GM20431 (cell line): Measurements from ENCODE around the gene SYNPO2.
"Not testable (repeated sequence)": the region's sequence is repeated elsewhere in the genome, so short reads cannot be mapped to it uniquely, and the experiment has no call there.

Experiments used
- in situ Hi-C: fragments of 300-500 bp; cut with MseI, MboI; formaldehyde crosslinking; loops from one replicate; pipeline ENCODE4 v1.15.0; 2020; ENCODE audit warnings: low sequenced_read_pairs; ENCODE audit not compliant: unreplicated experiment

Gene SYNPO2

DNA sequence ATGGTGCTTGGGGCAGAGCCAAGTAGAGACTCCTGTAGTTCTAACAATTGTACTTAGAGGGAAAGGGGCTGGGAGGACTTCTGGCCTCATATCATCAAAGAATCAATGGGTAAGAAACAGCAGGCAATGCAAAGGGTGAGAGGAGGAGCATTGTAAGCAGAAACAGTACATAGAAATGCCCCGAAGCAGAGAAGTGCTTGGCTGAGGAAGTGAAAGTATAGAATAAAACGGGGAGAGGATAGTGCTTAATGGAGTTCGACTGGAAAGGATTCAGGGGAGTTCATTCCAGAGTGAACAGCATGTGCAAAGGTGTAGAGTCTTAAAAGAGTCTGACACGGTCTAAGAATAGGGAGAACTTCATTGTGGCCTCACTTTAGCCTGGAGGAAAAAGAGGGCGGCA lies 103.0 kb downstream of the SYNPO2 start:
- in situ Hi-C loops = no loop called here

DNA sequence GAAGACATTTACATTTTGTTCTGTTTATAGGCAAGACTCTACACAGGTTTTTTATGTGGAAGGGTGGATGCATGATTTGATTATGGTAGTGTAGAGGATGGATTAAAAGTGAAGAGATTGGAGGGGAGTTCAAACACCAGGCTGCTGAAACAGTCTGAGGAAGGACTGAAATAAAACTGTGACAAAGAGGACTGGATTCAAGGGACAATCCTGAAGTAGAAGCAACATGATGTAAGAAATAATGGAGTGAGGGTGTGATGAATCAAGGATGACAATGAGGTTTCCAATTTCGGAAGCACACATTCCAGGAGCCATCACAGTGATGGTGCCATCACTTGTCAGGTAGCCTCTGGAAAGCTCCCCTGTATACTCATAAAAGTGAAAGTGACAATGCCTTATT lies 103.5 kb downstream of the SYNPO2 start:
- in situ Hi-C loops = no loop called here

DNA sequence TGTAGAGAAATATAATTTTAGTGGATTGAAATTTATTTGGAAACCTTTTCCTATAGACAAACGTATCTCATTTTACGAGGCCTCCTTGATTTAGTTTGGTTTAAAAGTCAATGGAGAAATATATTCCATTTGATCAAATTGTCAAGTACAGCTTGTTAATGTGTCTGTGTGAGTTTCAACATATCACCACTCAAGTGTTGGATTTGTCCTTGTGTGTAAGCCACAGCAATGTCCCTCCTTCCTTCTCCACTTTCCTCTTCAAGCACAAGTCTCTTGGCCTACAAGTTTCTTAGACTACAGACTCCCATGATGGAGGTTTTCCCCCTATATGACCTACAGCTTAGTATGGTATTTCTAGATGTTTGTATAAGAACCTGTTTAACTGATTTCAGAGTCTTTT lies 104.7 kb downstream of the SYNPO2 start:
- in situ Hi-C loops = no loop called here

DNA sequence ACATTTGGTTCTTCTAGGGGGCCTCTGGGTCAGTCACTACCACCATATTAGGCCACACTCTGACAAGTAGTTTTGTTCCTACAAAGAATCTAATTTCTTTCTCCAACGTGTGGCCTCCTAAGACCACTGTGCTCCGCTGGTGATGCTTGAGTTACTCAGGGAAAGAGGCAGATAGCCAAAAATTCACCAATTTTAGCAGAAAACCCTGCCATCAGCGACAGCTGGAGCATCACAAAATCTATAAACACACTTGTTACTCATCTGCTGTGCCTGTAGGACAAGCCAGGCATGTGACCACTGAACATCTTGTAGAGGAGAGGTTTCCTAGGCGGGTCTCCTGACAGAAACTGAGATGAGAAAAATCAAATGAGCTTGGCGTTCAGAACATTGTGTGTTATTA lies 105.4 kb downstream of the SYNPO2 start:
- in situ Hi-C loops = no loop called here

DNA sequence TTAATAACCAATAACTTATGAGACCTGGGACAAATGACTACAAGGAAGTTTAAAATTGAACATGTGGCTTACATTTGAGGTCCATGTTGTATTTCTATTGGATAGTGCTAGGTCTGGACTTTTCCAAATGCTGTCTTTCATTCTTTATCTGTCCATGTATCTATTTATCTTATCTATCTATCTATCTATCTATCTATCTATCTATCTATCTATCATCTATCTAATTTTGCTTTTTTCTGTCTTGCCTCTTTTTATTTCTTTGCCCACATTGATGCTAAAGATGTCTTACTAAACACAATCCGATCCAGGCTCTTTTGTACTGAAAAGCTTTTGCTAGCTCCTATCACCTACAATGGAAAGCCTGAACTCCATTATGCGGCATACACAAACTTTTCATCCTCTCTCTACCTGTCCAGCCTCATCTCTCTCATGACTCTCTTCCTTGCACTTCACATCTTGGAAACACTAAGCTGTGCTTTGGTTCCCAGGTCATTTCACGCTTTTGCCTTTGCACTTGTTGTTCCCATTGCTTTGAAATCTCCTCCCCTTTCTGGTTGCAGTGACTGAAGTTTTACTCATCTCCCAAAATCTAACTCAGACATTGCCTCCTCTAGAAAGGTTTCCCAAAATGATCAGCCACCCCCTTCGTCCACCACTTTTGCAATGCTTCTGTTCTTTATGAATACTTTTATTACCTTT lies 107.2 kb downstream of the SYNPO2 start:
- in situ Hi-C loops = no loop called here

DNA sequence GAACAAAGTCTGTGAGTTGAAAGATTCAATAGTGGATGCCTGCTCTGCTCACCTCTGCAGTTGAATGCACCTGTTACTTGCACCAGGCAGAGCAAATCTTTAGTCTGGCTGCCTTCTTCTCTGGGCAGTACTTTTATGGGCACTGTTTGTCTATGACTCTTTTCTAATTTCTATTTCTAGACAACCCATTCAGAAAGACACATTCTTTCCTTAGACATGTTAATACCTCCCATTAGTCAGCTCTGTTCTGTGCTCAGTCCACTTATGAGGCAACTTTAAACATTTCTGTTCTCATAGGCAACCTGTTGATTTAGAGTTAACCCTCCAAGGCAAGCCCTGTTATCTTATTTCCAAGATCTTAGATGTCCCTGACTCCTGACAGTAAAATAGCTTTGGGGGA lies 108.9 kb downstream of the SYNPO2 start:
- in situ Hi-C loops = no loop called here

DNA sequence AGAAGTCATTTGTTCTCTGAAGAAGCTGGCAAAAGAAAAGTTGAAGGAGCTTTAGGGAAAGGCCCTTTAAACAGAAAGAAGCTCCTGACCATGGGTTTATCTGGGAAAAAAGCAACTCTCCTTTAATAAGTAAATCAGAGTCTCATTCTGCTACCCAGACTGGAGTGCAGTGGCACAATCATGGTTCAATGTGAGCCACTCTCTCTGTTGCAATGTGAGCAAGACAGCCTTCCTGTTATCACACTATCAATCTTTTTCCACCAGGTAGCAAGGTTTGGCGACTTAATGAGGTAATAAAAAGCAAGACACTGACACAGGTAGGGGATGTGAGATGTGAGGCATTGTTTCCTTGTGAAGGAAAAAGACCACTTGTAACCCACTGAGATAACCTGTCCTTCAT lies 111.3 kb downstream of the SYNPO2 start:
- in situ Hi-C loops = no loop called here

DNA sequence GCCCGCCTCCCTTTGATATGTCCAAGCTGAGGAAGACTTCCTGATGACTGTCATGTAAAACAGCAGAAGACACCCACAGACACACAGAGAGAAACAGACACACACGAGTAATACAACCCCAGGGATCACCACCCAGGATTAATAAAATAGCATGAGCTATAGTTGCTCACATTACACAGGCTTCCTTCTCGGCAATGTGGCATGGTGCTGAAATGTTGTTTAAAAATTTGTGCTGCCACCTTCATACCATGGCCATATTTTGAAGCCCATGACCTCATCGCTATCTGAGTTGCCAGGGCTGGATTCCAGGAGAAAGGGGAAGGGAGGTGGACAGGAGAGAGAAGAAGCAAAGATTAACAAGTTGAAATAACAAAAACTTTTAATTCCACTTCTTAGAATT lies 111.7 kb downstream of the SYNPO2 start:
- in situ Hi-C loops = no loop called here

DNA sequence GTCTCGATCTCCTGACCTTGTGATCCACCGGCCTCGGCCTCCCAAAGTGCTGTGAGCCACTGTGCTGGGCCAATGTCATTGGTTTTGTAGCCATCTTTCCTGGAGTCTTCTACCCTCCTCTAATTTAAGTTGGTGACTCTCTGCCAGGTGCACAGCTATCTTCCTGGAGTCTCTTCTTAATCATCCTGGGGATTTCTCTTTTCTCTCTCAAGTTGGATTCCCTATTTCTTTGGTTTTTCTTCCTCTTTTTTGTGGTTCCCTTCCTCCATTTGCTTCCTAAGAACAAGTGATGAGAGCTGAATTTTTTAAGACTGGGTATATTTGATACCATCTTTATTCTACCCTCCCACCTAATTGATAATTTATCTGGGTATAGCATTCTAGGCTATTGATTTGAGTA lies 113.8 kb downstream of the SYNPO2 start:
- in situ Hi-C loops = no loop called here

DNA sequence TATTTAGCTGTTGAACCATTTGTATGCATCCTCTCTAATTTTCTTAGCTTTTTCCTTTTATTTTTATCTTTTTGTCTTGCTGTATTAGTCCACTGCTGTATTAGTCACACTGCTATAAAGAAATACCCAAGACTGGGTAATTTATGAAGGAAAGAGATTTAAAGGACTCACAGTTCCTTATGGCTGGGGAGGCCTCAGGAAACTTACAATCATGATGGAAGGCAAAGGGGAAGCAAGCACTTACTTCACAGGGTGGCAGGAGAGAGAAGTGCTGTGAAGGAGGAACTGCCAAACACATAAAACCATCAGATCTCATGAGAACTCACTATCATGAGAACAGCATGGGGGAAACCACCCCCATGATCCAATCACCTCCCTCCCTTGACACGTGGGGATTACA lies 114.3 kb downstream of the SYNPO2 start:
- in situ Hi-C loops = not testable (repeated sequence)

DNA sequence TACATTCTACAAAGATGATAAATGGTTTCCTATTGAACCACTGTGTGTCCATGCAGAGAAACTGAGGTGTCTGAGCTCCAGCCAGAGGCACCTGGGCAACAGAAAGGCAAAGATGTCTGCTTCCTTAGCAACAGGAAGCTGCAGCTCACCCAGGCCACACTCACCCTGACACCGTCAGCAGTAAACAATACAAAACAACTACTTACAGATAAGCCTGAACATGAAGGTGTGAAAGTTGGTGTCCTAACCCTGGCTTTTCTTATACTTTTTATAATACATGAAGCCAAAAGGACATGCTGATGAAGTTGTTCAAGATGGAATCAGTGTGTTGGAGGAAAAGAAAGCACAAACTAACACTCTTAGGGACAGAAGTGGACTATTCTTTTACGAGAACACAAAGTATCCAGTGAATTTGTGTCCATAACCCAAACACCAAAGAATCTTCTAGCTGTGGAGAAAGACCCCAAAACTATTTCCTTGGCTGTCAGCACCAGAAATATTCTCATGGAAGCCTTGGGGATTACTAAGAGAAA lies 117.3 kb downstream of the SYNPO2 start:
- in situ Hi-C loops = no loop called here

DNA sequence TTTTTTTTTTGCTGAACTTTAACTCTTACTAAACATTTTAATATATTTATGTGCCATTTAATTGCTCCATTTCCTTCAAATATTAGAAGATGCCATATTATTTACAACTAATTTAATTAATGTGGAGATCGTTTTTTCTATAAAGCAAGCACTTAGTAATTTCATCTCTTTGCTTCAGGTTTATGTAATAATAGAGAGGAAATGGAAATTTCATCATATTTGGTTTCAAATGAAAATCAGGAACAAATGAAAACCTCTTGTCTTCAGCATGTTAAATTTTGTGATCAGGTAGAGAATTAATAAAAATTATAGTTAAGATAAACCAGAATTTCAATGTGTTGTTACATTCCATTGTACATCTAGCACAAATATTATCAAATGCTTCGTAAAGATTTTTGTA lies 120.1 kb downstream of the SYNPO2 start:
- in situ Hi-C loops = no loop called here

DNA sequence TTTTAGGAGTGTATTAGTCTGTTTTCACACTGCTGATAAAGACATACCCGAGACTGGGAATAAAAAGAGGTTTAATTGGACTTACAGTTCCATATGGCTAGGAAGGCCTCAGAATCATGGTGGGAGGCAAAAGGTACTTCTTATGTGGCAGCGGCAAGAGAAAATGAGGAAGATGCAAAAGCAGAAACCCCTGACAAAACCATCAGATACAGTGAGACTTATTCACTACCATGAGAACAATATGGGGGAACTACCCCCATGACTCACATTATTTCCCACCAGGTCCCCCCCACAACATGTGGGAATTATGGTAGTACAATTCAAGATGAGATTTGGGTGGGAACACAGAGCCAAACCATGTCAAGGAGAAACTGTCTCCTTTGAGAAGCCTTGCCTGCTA lies 121.6 kb downstream of the SYNPO2 start:
- in situ Hi-C loops = not testable (repeated sequence)

DNA sequence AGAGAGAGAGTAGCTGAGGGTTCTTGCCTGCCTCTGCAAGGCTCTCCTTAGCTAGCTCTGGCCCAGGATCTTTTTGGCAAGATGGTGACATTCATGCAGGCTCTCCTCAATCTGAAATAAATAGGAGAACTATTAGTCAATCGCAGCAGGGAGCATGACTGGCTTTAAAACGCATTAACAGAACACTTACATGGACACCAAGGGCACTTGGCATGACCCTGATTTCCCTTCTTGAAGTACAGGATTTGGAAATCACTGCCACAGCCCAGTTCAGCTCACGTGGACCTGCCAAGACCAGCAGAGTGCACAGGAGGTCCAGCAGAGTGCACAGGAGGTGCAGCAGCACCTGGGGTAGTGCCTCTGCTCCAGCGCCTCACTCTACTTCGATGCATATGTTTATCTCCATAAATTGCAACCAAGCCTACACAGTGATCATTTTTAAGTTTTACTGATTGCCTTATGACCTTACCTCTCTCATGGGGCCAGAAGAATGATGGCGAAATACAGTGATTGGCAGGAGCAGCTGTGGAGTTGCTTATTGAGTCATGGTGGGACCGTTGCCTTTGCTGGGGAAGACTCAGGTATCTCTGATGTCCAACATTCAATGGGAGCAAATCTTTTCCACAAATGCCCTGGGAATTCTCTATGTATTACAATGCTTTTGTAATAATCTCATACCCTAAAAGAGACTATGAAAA lies 122.4 kb downstream of the SYNPO2 start:
- in situ Hi-C loops = no loop called here

DNA sequence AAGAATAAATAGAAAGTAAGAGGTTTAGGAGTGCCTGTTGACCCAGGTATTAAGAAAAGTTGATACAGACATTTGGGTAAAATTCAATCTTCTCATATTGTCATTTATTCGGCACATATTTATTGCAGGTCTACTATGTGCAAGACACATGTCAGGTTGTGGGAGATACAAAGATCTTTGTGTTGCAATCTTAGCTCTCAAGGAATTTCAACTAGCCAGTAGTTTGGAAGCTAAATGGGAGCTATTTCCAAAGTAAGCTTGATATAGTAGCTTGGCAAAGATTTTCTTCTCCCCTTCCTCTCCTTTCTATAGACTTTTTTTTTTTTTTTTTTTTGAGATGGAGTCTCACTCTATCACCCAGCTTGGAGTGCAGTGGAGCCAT lies 122.9 kb downstream of the SYNPO2 start:
- in situ Hi-C loops = no loop called here

DNA sequence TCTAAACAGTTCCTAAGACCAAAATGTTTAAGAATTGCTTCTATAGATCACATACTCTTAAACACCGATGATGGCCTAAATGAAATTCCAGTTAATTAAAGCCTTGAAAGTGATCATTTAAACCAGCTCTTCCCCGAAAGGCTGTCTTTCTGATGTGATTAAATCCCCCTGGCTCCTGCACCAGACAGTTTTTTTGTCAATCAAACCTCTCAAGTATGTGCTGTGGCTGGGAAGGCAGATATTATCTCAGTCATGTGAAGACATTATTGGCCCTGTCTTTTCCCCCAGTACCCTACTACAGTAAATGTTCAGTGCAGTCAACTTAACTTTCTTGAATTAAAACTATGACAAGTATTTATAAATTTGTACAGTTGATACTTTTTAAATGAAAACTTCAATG lies 126.0 kb downstream of the SYNPO2 start:
- in situ Hi-C loops = no loop called here

DNA sequence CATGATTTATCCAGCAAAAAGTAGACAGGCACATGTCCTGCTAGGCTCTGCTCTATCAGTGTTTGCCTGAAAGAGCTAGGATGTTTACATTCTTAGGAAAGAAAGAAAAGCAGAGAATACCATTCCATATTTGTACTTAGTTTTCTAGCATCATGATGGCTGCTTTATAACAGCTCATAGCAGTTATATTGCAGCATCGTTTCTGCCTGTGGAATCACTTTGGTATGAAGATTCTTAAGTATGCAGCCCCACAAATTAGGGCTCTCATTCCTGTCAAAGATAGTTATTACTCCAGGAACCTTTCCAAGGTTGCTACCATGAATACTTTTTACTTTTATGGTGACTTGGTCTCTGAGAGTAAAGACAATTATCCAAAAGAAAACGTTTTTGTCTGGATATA lies 128.0 kb downstream of the SYNPO2 start:
- in situ Hi-C loops = no loop called here

DNA sequence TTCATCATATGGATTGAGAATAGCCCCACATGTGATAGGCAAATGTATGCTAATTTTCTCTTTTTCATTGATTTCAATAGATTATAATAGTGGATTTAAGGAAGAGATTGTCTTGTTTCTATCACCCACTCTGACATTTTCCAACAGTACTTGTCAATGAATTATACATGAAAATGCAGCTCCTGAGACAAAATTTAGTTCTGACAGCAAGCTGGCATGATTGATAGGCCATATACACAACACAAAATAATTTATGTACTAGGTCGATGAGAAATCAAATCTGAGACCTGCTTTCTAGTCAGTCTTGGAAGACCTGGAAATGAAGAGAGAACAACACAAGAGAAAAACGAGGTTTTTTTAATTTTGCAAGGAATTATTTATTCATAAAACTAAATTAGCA lies 129.0 kb downstream of the SYNPO2 start:
- in situ Hi-C loops = no loop called here

DNA sequence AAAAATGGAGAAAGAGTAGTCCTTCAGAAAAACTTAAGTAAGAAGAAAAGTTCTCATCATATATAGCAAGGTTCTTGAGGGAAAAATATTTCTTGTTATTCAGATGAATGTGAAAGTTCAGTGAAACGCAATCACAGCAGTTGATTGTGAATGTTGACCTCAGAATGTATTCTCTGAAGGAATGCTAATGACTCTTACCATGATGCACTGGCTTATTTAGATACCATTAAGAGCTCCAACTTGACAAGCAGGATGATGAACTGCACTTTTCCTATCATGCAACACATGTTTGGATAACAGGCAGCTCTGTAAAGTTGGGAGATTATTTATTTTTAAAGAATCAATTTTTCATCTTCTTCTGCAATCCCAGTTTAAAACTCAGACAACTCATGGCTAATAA lies 131.5 kb downstream of the SYNPO2 start:
- in situ Hi-C loops = no loop called here

DNA sequence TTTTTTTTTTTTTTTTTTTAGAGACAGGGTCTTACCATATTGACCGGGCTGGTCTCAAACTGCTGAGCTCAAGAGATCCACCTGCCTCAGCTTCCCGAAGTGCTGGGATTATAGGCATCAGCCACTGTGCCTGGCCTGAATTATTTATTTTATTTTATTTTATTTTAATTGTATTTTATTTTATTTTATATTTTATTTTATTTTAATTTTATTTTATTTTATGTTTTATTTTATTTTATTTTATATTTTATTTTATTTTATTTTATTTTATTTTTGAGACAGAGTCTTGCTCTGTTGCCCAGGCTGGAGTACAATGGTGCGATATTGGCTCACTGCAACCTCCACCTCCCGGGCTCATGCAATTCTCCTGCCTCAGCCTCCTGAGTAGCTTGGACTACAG lies 133.9 kb downstream of the SYNPO2 start:
- in situ Hi-C loops = not testable (repeated sequence)

DNA sequence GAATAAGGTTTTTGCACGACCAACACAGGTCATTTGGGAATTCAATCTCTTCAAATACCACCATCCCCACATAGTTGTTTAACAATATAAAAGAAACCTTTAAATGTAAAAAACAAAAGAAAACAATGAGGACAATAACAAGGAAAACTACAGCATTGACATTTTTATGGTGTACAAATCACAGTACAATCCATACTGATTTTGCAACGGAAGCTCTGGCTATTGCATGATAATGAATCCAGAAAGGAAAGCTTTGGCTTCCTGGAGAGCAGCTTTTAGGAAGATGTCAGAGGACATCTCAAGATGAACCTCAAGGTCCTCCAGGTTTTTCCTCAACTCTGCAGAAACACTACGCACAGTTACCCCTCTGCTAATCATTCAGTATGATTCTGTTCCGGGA lies 135.4 kb downstream of the SYNPO2 start:
- in situ Hi-C loops = no loop called here

DNA sequence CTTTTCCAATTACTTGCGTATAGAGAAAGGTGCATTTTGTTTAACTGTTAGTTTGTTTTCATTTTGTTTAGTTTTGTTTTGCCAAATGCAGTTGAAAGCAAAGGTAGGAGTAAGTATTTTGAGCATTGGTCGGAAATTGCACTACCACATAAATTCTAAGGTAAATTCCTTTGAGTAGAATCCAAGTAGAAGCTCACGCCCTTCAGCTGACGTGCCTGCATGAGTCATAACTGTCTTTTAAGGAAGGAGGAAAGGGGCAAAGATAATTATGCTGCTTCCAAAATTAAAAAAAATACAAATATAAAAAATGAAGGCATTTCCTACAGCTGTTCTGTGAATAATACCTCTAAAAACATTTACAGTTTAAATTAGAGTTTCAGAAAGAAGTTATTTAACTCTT lies 136.8 kb downstream of the SYNPO2 start:
- in situ Hi-C loops = no loop called here
